Occipital lobe (tissue), 2 donors: ENCODE data around the gene FBLIM1. TPM values are rescaled to one million over a fixed set of nuclear protein-coding genes. Genes with fewer than 3 reads are reported as not detected.

Experiments used
- DNase-seq: peaks from one replicate; lab custom pipeline; 2025; lab: John Stamatoyannopoulos, UW
- total RNA-seq: library from RNA; depleted of rRNA; stranded (reverse); fragments of >200 nt; gene quantifications from one replicate; pipeline ENCODE4 v1.2.3, GENCODE V29; 2014

Gene FBLIM1
- total RNA-seq, 1 donor from 2014 or later, result 11.4 TPM

DNA sequence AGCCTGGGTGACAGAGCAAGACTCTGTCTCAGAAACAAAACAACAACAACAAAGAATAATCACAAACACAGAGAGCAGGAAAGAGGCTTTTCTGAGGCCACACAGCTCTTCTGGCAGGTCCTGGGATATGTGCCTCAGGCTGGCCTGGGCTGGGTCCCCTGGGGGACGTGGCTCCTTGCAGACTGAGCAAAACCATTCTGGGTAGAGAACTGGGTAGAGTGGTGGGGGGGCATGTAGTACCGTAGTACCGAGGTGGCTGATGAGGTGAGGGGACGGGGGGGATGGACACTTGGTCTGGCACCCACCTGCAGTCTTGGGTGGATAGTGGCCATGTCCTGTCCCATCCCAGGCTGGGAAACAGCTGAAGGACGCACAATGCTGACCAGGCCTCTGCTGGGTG lies 10.3 kb upstream of the FBLIM1 start:
- DNase-seq, result no peak

DNA sequence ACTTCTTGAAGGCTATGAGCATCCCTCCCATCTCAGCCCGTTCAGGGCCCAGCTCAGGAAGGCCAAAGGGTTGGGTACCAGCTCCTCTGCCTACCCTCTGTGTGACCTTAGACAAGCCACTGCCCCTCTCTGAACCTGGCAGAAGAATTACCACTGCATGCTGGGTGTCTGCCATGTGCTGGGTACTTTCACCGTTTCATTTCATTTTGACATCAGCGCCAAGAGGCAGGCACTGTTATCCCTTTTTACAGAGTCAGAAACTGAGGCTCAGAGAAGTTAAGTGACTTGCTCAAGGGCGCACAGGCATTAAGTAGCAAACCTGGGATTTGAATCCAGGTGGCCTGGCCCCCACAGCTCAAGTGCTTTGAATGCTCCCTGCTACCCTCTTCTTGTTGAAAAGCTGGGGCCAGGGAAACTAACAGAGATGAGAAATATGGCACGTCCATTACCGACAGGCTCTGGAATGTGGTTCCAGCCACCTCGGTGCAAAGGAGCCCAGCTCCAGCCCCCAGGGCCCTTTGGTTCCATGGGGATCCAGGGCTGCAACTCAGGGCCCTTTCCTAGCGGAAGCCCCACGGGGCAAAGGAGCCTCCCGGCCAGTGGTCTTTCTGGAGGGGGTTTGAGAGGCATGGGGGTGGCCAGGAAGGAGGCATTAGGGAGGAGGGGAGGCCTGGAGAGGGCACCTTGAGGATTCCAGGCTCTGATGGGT lies 9.8 kb upstream of the FBLIM1 start:
- DNase-seq, result no peak

DNA sequence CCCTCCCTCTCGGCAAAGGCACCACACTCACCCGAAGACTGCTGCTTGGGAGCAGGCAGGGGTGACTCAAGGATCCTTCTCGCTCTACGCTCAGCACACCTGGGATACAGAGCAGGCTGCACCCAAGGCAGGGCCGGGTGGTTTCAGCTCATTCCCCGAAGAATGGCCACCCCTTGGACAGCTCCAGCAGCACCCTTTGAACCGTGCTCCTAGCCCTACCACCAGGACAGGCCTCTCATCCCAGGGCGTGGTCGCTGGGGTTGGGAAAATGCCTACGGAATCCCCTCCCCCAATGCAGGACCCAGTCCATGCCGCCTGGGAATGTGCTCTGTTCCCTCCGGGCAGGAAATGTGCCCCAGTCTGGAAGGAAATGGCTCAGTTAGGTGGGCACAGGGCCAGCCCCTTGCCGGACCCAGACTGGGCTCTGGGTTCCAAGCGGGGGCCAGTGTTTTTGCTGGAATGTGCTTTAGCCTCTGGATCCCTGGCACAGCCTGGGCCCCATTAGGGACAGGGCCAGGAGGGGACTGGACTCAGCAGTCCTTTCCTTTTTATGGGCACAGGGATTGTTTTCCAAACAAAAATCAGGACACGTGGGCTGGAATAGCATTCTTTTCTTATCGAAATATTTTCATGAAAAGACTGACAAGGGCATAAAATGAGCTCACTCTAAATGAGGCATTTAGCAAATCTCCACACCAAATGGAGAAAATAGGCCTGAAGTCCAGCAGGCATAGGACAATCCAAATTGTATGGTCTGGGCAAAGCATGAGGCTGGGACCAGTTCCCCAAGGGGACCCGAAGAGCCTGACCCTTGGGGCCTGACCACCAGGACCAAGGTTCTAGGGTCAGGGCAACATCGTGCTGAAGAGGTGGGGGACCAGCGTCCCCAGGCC lies 8.9 kb upstream of the FBLIM1 start:
- no peak for DNase-seq

DNA sequence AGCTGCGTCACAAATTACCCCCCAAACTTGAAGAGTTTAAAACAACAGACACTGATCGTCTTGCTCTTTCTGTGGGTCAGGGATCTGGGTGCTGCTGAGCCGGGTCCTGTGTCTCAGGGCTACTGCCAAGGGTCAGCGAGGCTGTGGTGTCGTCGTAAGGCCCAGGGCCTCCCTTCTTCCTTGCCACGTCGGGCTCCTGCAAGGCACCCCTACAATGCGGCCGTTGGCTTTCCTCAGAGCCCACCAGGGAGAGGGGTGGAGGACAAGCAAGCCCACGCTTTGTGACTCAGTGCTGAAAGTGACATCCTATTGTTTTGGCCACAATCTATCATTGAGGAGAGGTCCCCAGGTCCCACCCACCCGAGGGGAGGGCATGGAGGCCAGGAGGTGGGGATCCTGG lies 7.7 kb upstream of the FBLIM1 start:
- no peak for DNase-seq

DNA sequence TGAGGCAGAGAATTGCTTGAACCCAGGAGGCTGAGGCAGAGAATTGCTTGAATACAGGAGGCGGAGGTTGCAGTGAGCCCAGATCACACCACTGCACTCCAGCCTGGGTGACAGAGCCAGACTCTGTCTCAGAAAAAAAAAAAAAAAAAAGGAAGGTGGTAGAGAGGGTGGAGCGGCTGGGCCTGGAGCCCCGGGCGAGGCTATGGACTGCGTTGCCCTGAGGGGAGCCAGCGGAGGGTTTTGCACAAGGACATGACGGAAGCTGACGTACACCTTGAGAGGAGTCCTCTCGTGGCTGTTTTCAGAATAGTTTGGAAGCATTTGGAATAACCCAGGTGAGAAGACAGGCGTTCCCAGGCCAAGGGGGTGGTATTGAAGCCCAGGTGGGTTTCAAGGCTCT lies 6.9 kb upstream of the FBLIM1 start:
- DNase-seq, result no peak

DNA sequence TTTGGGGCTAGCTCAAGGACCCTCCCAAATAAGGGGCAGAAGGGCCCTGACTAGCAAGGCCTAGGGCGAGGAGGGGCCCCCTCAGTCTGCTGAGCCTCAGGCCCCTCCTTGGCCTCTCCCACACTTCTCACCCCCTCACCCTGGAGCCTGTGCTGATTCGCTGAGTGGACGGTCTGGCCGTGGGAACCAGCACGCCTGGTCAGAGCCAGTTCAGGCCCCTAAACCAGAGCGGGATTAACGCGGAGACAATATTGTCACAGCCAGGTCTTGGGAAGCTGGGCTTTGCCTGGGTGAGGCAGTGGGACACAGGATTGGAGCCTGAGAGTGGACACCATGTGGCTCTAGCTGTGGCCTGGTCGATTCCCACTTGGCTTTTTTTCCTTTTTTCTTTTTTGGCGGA lies 4.8 kb upstream of the FBLIM1 start:
- no peak for DNase-seq

DNA sequence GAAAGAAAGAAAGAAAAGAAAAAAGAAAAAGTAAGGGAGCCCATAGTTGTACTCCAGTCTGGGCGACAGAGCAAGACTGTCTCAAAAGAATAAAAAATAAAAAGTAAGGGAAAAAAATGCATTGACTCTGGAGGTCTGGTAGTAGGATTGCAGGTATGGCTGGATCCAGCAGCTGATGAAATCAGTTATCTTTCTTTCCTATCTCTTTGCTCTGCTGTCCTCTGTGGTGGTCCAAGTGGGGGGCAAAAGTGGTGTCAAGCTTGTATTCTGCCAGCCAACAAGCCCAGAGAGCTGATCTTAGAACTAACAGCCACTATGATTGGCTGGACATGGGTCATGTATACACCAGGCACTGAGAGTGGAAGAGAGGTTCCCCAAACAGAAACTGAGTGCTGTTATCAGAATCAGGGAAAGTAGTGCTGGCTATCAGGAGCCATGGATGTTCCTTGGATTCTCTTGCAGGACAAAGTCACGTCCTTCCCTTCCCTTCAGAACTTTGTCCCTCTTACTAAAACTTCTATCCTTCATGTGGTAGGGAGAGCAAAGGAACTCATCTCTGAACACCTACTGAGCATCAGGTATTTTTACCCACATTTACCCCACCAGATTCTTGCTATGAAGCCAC lies 3.5 kb upstream of the FBLIM1 start:
- no peak for DNase-seq

DNA sequence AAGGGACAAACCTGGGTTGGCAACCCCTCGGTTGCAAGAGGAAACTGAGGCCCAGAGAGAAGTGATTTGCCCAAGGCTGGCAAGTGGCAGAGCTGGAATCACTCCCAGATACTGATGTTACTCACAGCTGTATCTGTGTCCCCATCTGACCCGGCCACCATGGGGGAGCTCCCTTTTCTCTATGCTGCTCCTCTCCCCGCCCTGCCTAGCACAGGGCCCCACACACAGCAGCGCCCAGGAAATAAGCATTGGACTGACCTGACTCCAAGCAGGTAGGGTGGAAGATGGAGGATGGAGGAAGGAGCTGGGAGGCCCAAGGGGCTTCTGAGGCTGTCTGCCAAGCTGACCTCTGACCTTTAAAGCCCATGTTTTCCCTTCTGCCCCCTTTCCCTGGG lies 3.0 kb upstream of the FBLIM1 start:
- no peak for DNase-seq

DNA sequence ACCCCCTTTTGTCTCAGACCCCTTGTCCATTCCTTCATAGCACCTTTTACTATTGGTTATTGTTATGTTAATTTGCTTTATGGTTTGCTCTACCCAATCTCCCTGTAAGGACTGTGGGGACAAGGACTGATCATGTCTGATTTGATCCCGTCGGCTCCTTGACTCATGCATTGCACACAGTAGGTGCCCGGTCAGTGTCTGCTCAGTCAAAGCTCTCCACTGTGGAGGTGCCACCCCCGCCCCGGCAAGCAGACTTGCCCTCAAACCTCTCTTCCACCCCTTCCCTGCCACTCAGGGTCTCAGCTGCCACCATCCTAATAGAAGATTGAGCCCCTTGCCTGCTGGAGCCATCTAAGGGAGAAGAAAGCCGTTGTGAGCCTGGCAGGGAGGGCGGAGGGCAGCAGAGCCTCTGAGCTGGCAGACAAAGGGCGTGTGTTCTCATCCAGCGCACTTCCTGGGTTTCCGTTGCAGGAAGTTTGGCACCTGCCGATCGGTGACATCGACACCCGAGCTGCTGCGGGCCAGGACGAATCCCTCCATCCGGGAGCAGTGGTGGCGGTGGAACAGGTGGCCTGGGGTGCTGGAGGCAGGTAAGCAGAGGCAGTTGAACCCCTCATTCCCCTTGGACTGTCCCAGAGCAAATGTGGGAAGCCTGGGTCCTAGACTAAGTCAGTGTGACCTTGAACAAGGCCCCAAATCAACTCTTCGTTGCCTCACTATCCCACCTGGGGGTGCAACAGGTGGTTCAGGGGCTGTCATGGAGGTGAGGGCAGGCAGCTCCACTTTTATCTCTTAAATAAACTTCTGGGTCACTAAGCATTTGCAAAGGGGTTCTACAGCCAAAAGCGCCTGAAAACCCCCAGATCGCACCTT lies 2.2 kb upstream of the FBLIM1 start:
- no peak for DNase-seq

DNA sequence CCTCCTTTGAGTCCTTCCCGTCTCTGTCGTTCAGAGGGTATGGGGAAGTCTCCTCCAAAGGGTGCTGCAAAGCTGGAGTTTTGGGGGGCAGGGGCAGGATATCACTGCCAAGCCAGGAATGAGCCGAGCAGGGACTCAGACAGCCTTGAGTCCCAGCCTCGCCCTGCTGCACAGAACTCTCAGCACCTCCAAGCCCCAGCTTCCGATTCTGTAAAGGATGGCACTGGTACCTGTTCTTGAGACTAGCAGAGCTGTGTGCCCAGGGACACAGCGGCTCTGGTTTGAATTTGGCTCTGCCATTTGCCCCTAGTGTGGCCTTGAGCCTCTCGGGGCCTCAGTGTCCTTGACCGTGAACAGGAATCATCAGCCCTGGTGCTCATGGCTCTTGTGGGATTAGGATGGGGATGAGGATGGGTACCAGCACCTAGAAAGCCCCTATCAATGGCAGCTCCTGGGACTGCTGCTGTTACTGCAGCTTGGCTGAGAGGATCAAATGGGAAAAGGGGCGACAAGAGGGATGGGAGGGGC lies 1.5 kb upstream of the FBLIM1 start:
- DNase-seq, result no peak

DNA sequence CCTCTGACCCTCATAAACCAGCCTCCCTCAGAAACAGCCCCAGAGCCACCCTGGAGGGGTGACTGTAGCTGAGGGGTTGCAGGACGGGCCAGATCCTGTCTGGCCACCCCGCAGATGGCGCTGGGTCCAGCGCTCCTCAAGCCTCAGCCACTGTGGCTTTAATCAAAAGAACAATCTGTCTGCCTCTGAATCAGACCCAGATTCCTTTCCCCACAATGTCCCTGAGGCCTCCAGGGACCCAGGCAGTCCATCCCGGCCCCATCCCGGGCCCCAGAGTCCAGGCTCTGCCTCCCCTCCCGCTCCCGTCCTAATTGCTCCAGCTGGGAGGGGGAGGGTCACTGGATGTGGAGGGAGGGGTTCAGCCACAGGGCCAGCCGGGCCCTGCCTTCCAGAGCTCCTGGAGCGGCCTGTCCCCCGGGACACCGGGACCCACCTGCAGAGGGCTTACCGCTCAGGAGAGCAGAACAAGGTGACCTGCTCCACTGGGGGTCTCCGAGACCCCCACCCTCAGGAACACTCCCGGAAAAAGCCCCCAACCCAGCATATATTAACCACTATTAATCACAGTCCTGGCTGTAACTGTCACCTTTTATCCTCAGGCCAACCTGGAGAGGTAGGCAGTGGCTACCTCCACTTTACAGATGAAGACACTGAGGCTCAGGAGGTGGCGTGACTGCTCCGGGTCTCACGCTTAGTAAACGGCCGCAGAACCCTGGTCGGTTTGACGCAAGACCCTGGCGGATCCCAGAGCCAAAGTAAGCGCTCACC lies 836 bp upstream of the FBLIM1 start:
- no peak for DNase-seq

DNA sequence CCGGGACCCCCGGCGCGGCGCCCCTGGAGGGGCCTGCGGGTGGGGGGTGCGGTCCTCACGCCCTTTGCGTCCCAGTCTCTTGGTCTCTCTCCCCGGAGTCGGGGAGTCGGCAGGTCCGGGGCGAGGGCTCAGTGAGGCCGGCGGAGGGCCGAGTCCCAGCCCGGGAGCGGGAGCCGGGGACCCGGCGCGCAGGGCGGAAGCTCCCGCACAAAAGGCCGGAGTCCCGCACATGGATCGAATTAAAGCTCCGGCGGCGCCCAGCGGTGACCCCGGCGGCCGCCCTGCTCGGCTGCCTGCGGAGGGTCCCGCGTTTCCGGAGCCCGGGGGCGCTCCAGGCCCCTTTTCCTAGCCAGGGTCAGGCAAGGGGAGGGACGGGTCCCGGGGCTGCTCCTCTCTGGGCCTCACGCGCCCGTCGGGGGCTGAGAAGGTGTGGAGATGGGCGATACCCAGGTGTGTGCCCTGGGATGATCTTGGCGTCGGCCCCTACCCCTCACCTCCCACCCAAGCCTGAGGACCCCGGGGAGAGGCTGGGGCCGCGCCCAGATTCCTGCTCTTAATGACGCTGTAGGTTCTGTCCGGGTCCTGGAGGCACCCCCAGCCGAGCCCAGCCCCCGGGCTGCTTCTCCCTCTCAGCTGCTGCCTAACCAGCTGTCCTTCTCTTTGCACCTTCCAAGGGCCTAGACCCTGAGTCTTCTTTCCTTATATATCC lies 512 bp downstream of the FBLIM1 start:
- DNase-seq, result no peak

DNA sequence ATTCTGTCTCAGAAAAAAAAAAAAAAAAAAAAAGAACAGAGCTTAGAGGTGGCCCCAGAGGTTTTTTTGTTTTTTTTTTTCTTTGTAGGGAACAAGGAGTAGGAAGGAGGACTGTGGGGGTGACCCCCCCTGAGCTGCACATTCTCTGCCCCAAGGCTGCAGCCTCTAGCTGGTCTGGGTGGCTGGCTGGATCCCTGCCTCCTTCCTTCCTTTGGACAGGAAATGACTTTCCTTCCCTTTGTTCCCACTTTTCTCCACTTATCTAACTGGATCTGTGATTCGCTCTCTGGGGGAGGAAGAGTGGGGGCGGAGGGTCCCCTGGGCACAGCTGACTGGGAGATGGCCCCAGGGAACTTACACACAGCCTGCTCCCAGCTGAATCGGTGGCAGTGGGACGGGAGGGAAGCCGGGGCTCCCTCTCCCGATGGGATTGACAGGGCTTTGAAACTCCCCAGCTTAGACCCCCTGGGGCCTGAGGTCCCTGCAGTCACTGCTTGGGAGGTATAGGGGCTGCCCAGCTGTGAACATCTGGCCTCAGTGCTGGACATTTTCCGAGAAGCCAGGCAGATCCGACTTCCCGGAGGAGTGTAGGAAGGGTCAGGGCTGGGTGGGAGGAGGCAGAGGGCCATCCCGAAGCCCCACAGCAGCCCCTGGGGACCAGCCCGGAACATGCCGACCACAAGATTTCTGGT lies 2.1 kb downstream of the FBLIM1 start:
- no peak for DNase-seq

DNA sequence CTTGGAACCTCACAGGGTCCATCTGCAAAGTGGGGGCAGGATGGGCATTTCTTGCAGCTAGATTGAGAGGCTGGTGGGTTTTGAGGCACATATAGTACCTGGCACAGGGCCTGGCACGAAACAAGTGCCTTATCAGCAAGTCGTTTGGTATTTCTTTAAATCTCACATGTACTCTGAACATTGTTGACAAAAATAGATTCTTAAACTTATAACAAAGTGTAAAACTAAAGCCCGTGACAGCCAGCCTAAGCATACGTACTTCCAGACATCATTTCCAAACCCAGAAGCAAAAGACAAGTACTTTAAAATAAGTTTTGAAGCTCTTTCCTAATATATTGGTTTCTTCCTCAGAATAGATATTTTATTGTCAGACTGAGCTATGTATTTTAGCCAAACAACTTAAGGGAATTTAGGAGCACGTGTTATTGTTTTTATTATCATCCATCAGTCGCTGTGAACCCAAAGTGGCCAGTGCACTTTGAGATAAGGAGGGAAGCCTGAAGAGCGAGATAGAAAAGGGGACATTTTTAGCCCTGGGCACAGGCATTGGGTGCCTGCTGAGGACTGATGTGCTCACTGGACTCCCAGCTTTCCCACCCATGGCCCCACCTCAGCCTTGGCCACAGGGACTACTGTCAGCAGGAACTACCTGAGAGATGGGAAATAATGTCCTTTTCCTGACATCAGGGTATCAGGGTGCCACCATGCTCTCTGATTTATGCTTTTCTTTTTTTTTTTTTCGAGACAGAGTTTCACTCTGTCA lies 3.0 kb downstream of the FBLIM1 start:
- no peak for DNase-seq

DNA sequence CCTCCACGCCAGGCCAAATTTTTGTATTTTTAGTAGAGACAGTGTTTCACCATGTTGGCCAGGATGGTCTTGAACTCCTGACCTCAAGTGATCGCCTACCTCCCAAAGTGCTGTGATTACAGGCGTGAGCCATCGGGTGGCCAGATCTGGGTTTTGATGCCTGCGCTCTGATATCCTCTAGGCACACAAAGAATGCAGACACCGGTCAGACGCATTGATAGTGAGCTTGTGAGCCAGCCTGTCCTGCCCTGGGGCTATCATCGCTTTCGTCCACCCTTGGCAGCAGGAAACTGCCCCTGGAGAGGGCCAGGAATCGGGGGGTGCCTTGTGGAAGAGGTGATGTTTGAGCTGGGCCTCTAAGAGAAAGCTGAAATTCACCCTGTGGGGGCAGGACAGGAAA lies 4.0 kb downstream of the FBLIM1 start:
- no peak for DNase-seq

DNA sequence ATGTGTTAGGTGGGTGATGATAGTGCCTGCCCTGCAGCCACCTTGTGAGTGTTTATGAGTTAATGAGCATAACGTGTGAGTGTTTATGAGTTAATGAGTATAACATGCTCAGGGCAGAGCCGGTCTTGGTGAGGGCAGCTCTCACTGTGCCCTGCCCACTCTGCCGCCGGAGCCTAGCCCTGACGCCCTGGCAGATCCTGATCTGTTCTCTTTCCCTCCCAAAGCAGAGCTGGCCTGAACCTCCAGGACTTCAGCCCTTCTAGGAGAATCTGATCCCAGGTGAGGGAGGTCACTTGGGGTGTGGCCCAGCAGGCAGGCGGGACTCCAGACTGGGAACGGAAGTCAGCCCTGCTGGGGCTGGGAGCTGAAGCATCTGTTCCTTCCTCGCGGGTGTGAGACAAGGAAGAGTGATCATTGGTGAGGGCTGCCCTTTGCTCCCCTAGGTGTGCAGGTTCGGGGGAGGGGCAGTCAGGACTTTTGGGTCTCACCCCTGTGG lies 5.7 kb downstream of the FBLIM1 start:
- no peak for DNase-seq

DNA sequence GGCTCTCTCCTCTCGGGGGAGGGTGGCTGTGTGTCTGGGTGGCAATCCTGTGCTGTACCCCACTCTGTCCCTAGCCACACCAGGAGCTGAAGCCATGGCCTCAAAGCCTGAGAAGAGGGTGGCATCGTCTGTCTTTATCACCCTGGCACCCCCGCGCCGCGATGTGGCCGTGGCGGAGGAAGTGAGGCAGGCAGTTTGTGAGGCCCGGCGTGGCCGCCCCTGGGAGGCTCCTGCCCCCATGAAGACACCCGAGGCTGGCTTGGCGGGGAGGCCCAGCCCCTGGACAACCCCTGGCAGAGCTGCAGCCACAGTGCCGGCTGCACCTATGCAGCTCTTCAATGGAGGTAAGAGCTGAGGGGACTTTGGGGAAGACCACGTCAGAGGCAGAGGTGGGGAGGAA lies 6.3 kb downstream of the FBLIM1 start:
- no peak for DNase-seq

DNA sequence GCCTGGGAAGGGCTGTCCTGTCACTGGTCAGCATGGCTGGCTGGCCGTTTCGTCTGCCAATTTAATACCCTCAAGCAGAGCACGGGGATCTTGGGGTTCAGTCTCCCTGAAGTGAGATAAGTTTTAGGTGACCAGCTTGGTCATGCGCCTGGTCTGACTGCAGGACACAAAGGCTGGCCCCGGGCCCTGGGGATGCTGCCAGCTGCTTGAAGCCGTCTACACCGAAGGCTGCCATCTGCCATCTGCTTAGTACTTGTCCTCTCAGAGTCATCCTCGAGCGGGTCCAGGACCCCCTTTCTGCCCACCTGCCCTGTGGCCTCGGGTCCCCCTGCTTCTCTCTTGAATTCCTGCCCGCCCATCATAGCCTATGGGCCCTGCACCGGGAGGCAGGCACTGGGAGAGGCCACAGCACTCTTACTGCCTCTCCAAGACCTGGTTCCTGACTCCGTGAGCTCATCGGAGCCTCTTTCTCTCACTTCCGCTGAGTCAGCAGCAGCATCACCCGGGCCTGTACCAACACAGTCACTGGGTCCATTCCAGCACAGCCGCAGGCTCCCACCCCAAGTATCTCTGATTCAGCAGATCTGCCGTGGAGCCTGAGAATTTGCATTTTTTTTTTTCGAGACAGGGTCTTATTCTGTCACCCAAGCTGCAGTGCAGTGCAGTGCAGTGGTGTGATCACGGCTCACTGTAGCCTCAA lies 7.0 kb downstream of the FBLIM1 start:
- no peak for DNase-seq
